G401.6 (cell line): ENCODE measurements around the gene MRPL49.

ENCODE experiments used
- FAIRE-seq: peaks from 2 replicates; lab custom pipeline; 2012; peaks lifted over from hg19 to GRCh38; lab: Jason Lieb, UNC

Gene MRPL49

GRCh38 chr11:65103476-65103875, 18.6 kb upstream of the MRPL49 start:
- no peak for FAIRE-seq

GRCh38 chr11:65104628-65105027, 17.5 kb upstream of the MRPL49 start:
- FAIRE-seq: no peak

- FAIRE-seq: no peak
These were observed 15.0 kb upstream of the MRPL49 start for GRCh38 chr11:65107078-65107477.

GRCh38 chr11:65107751-65108468, 14.2 kb upstream of the MRPL49 start:
- no peak for FAIRE-seq

- no peak for FAIRE-seq
These were observed 13.5 kb upstream of the MRPL49 start for GRCh38 chr11:65108469-65109123.

GRCh38 chr11:65109231-65110198, 12.6 kb upstream of the MRPL49 start:
- no peak for FAIRE-seq

GRCh38 chr11:65110354-65110861, 11.7 kb upstream of the MRPL49 start:
- FAIRE-seq: peak; percentile 84

GRCh38 chr11:65111159-65111743, 10.9 kb upstream of the MRPL49 start:
- FAIRE-seq: no peak

GRCh38 chr11:65111744-65112545, 10.2 kb upstream of the MRPL49 start, which contains the start of gene TM7SF2:
TSS of gene TM7SF2 (plus strand) at chr11:65111872. CDS start at chr11:65112016, 144 bp downstream.
- peak; percentile 95 for FAIRE-seq

- no peak for FAIRE-seq
These were observed 9.4 kb upstream of the MRPL49 start for GRCh38 chr11:65112546-65113360.

- no peak for FAIRE-seq
These were observed 8.8 kb upstream of the MRPL49 start for GRCh38 chr11:65113361-65113756.

GRCh38 chr11:65113839-65114238, 8.3 kb upstream of the MRPL49 start:
- FAIRE-seq: no peak

- no peak for FAIRE-seq
These were observed 7.5 kb upstream of the MRPL49 start for GRCh38 chr11:65114538-65115171.

- FAIRE-seq: no peak
These were observed 6.6 kb upstream of the MRPL49 start for GRCh38 chr11:65115361-65116082.

GRCh38 chr11:65116370-65117205, 5.5 kb upstream of the MRPL49 start:
- FAIRE-seq: no peak

GRCh38 chr11:65117206-65118096, 4.7 kb upstream of the MRPL49 start, which contains the start of gene ZNHIT2:
TSS of gene ZNHIT2 (minus strand) at chr11:65117701. CDS start at chr11:65117653, 48 bp downstream.
- peak; percentile 99 for FAIRE-seq
